ENCODE measurements around the gene DGCR6L. TPM values are rescaled to one million over a fixed set of nuclear protein-coding genes. Genes with fewer than 3 reads are reported as not detected.

The DGCR6L gene
- total and polyA plus RNA-seq, 2 of the 4 experiments (the other 2 are of a cell fraction) = 65.4 to 80.4 TPM

- no peak overlapping the region for H3K56ac ChIP-seq (ENCODE audit: extremely low read depth, insufficient read depth, low read length)
- no peak overlapping the region for H2BK20ac ChIP-seq (ENCODE audit: low read depth, low read length)
- no peak overlapping the region for H4K91ac ChIP-seq (ENCODE audit: insufficient read depth, low read depth, low read length)
- H2BK15ac ChIP-seq (ENCODE audit: low read depth, low read length) = no peak overlapping the region
- H2BK5ac ChIP-seq (ENCODE audit: low read depth, low read length, poor library complexity, severe bottlenecking) = no peak overlapping the region
- dilution Hi-C loops (cut with HindIII; ENCODE audit: low sequenced_read_pairs, unreplicated experiment) = no loop called here
- no peaks in the 10 kb centered on the region for H3K27me3 ChIP-seq (ENCODE audit: control insufficient read depth, insufficient read depth, low read length)
- H3K18ac ChIP-seq (ENCODE audit: low read depth, low read length) = no peak overlapping the region
- ATAC-seq (ENCODE audit: low read depth) (no peak), DNase-seq (no peak)
- POLR2A ChIA-PET (ENCODE audit: unreplicated experiment) = interaction anchor here (0.6 kb wide), 1 partner anchor 79 kb away, joined by 3 read pairs; no protein-coding TSS in a partner anchor
- TF ChIP-seq RFX5 (IDR thresholded peaks at IDR 0.05; ENCODE audit: low read depth, low read length) (no peak), ELK1 (IDR thresholded peaks at IDR 0.05; ENCODE audit: borderline replicate concordance, low read depth, low read length) (no peak), USF2 (IDR thresholded peaks at IDR 0.05; ENCODE audit: low read depth, low read length) (no peak), FOS (IDR thresholded peaks at IDR 0.05; ENCODE audit: low read depth, low read length) (no peak), RCOR1 (IDR thresholded peaks at IDR 0.05; ENCODE audit: insufficient replicate concordance, low read length) (no peak), CHD1 (IDR thresholded peaks at IDR 0.05; ENCODE audit: low read depth, low read length) (no peak), MXI1 (IDR thresholded peaks at IDR 0.05; ENCODE audit: borderline replicate concordance, low read depth, low read length) (no peak), CTCF (conservative IDR thresholded peaks at IDR 0.05; ENCODE audit: low read depth, low read length) (no peak), BHLHE40 (IDR thresholded peaks at IDR 0.05; ENCODE audit: low read depth, low read length) (no peak), RAD21 (IDR thresholded peaks at IDR 0.05; ENCODE audit: low read length) (no peak), POLR2A (IDR thresholded peaks at IDR 0.05; ENCODE audit: low read depth, low read length) (no peak), CEBPB (IDR thresholded peaks at IDR 0.05; ENCODE audit: low read depth, low read length) (no peak), MAZ (IDR thresholded peaks at IDR 0.05; ENCODE audit: borderline replicate concordance, low read depth, low read length) (no peak)
- no peak overlapping the region for H3K14ac ChIP-seq (replicated peaks; ENCODE audit: low read depth, low read length)
- no peak overlapping the region for H2AK5ac ChIP-seq (ENCODE audit: low read depth, low read length)
- no peak overlapping the region for H4K5ac ChIP-seq (ENCODE audit: low read depth, low read length)
- H2BK120ac ChIP-seq (ENCODE audit: low read depth, low read length) = no peak overlapping the region
- H3K27ac ChIP-seq (ENCODE audit: insufficient read depth, low read length) = no peak overlapping the region
- CTCF ChIA-PET = interaction anchor here (1.2 kb wide), 1 partner anchor 15 kb away, joined by 5 read pairs; no protein-coding TSS in a partner anchor
- H3K4ac ChIP-seq (ENCODE audit: low read depth, low read length) = no peak overlapping the region
- WGBS, 2 experiments (ENCODE audit: extremely low coverage in 2 of 2, insufficient read length in 1 of 2) = 50% methylated on average over 2 of the region's 8 CpGs; no CpG with 5 or more reads in 1 of the 2 experiments
- no peaks in the 10 kb centered on the region for H3K9me3 ChIP-seq (ENCODE audit: control insufficient read depth, insufficient read depth, low read length)
- H3K36me3 ChIP-seq (ENCODE audit: control insufficient read depth, insufficient read depth, low read length) = peaks cover 2% of the 10 kb centered on the region; the same call in 1 of the 2 replicates
- in situ Hi-C loops (cut with MboI; ENCODE audit: low sequenced_read_pairs) = no loop called here
- peaks cover 13% of the 10 kb centered on the region; the same call in 1 of the 2 replicates for H4K20me1 ChIP-seq (ENCODE audit: insufficient read depth, low read length)
- H3K4me1 ChIP-seq (ENCODE audit: control insufficient read depth, insufficient read depth, low read length) = peaks cover 14% of the 10 kb centered on the region
- H2AK9ac ChIP-seq (replicated peaks; ENCODE audit: low read depth, low read length, poor library complexity) = no peak overlapping the region
- intact Hi-C loops (cut with micrococcal nuclease) = no loop called here
- H3K79me1 ChIP-seq (ENCODE audit: low read depth in 1 of 2, low read length in 2 of 2) = peaks cover 15 to 48% of the 10 kb centered on the region in 2 experiments
- no peak overlapping the region for H3K4me3 ChIP-seq (ENCODE audit: insufficient read depth, low read depth, low read length)
- no TSS peak for BruUV-seq (replicated peaks)
- H3K9ac ChIP-seq (ENCODE audit: low read depth, low read length) = no peak overlapping the region
- peaks cover 10% of the 10 kb centered on the region for H3K9me1 ChIP-seq (ENCODE audit: insufficient read depth, low read length)
- H3K4me2 ChIP-seq (ENCODE audit: low read depth, low read length) = no peak overlapping the region
- no peak overlapping the region for H4K8ac ChIP-seq (ENCODE audit: low read depth in 2 of 2, low read length in 2 of 2)
- no peak overlapping the region for H3K23ac ChIP-seq (ENCODE audit: low read depth, low read length)
- no peak overlapping the region for H2AFZ ChIP-seq (replicated peaks; ENCODE audit: low read length, poor library complexity)
Measured at GRCh38 chr22:20316844-20317401, 2.9 kb downstream of the DGCR6L start.
